ENCODE measurements around the gene ARPC1A. TPM values are rescaled to one million over a fixed set of nuclear protein-coding genes. Genes with fewer than 3 reads are reported as not detected.
A peak's percentile ranks its signal among the peaks of the same experiment; 100 is the strongest.
"Not testable (repeated sequence)": the region's sequence is repeated elsewhere in the genome, so short reads cannot be mapped to it uniquely, and the experiment has no call there.

Gene ARPC1A
- total RNA-seq, 3 donors from 2014 or later: 81.5 to 85.5 (median 81.9) TPM

GRCh38 chr7:99410635-99411034 is 84.9 kb downstream of the ARPC1A start:
- Mint-ChIP-seq H3K9me3 (no peaks in the 10 kb centered on the region), H3K27me3 (ENCODE audit: low read depth) (no peaks in the 10 kb centered on the region), H3K36me3 (ENCODE audit: insufficient read depth) (peaks cover 32% of the 10 kb centered on the region), H3K4me1 (ENCODE audit: low read depth) (peaks cover 35% of the 10 kb centered on the region), H3K4me3 (peak overlapping the region; percentile 100)
- DNase-seq (no peak), ATAC-seq (no peak)

DNA sequence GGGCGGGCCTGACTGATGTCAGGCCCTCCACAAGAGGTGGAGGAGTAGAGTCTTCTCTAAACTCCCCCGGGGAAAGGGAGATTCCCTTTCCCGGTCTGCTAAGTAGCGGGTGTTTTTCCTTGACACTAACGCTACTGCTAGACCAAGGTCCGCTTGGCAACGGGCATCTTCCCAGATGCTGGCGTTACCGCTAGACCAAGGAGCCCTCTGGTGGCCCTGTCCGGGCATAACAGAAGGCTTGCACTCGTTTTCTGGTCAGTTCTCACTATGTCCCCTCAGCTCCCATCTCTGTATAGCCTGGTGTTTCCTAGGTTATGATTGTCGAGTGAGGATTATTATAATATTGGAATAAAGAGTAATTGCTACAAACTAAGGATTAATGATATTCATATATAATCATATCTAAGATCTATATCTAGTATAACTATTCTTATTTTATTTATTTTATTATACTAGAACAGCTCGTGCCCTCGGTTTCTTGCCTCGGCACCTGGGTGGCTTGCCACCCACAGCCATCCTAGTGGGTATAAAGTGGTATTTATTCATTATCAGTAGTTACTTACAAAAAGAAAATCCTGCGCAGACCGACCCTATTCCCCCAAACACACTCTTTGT is 89.9 kb downstream of the ARPC1A start:
- not testable (repeated sequence) for H3K9me3 Mint-ChIP-seq; H3K27me3 Mint-ChIP-seq (ENCODE audit: low read depth); H3K4me3 Mint-ChIP-seq; ATAC-seq; DNase-seq
- Mint-ChIP-seq H3K36me3 (ENCODE audit: insufficient read depth) (peaks cover 60% of the 10 kb centered on the region), H3K4me1 (ENCODE audit: low read depth) (peaks cover 16% of the 10 kb centered on the region)

Other genes starting within 250 kb of the ARPC1A start
- 10 to 100 TPM; 15.1 to 18.1 (median 17.1) TPM for gene SMURF1, start 181.8 kb upstream of the ARPC1A start, total RNA-seq
- gene KPNA7, start 117.8 kb upstream of the ARPC1A start, total RNA-seq: not detected
- not detected for gene MYH16, start 53.1 kb upstream of the ARPC1A start, total RNA-seq
- 100 to 1,000 TPM; 240 to 282 (median 274) TPM for gene ARPC1B, start 48.8 kb downstream of the ARPC1A start, total RNA-seq
- gene PDAP1, start 82.7 kb downstream of the ARPC1A start, total RNA-seq: 100 to 1,000 TPM; 231 to 255 (median 235) TPM
- 100 to 1,000 TPM; 174 to 231 (median 178) TPM for gene BUD31, start 83.1 kb downstream of the ARPC1A start, total RNA-seq
- gene PTCD1, start 112.9 kb downstream of the ARPC1A start, total RNA-seq: 10 to 100 TPM; 11.9 to 15.1 (median 13.9) TPM
- 10 to 100 TPM; 85.8 to 99.9 (median 86.9) TPM for gene CPSF4, start 113.0 kb downstream of the ARPC1A start, total RNA-seq
- gene ATP5MF, start 140.3 kb downstream of the ARPC1A start, total RNA-seq: 100 to 1,000 TPM; 346 to 393 (median 391) TPM
- 1 to 10 TPM; 5.4 to 9.4 (median 7.1) TPM for gene ZNF789, start 147.0 kb downstream of the ARPC1A start, total RNA-seq
- 10 to 100 TPM; 32.0 to 38.1 (median 34.8) TPM for gene ZNF394, start 174.4 kb downstream of the ARPC1A start, total RNA-seq
- 1 to 10 TPM; 4.9 to 6.4 (median 6.3) TPM for gene ZKSCAN5, start 178.8 kb downstream of the ARPC1A start, total RNA-seq
- 1 to 10 TPM; 6.1 to 6.7 (median 6.6) TPM for gene FAM200A, start 226.2 kb downstream of the ARPC1A start, total RNA-seq
- 10 to 100 TPM; 52.5 to 61.6 (median 59.2) TPM for gene ZNF655, start 232.7 kb downstream of the ARPC1A start, total RNA-seq

Data from activated T-cell treated with anti-CD3 and anti-CD28 coated beads, Interleukin-2, amount 50 U/mL, for 4 hours (primary cell).